LNCAP (cell line): ENCODE measurements around the gene TENM4.

Experiments used
- CTCF ChIP-seq: fragments of 450-650 bp; IDR thresholded peaks from 2 replicates; pipeline ENCODE4 v1.5.1; 2017; ENCODE audit warnings: mild to moderate bottlenecking

Gene TENM4

GRCh38 chr11:78991681-78992080 is 449.1 kb downstream of the TENM4 start:
- TF ChIP-seq CTCF = no peak

GRCh38 chr11:78990261-78990660 is 450.6 kb downstream of the TENM4 start:
- TF ChIP-seq CTCF = no peak

GRCh38 chr11:78987748-78988147 is 453.1 kb downstream of the TENM4 start:
- TF ChIP-seq CTCF = no peak

GRCh38 chr11:78986305-78986704 is 454.5 kb downstream of the TENM4 start:
- no peak for TF ChIP-seq CTCF

- no peak for TF ChIP-seq CTCF
These were observed 455.2 kb downstream of the TENM4 start for GRCh38 chr11:78985663-78986062.

- TF ChIP-seq CTCF = no peak
These were observed 458.4 kb downstream of the TENM4 start for GRCh38 chr11:78982473-78982872.

GRCh38 chr11:78981153-78981552 is 459.7 kb downstream of the TENM4 start:
- no peak for TF ChIP-seq CTCF

GRCh38 chr11:78978831-78979230 is 462.0 kb downstream of the TENM4 start:
- TF ChIP-seq CTCF = no peak
